B cell (primary cell): ENCODE data around the gene FHIP1A.

ENCODE experiments used
- EZH2 ChIP-seq: IDR thresholded peaks from 2 replicates; pipeline ENCODE4 v1.6.1; 2012; ENCODE audit warnings: borderline replicate concordance, low read depth, mild to moderate bottlenecking, moderate library complexity, low read length; ENCODE audit not compliant: insufficient read depth, poor library complexity, severe bottlenecking
- TF ChIP-seq, protein P1 (sequence below): fragments of 200-600 bp; IDR thresholded peaks from one replicate; pipeline ENCODE4 v1.8.0; 2022; ENCODE audit warnings: antibody characterized with exemption, mild to moderate bottlenecking

DNA sequence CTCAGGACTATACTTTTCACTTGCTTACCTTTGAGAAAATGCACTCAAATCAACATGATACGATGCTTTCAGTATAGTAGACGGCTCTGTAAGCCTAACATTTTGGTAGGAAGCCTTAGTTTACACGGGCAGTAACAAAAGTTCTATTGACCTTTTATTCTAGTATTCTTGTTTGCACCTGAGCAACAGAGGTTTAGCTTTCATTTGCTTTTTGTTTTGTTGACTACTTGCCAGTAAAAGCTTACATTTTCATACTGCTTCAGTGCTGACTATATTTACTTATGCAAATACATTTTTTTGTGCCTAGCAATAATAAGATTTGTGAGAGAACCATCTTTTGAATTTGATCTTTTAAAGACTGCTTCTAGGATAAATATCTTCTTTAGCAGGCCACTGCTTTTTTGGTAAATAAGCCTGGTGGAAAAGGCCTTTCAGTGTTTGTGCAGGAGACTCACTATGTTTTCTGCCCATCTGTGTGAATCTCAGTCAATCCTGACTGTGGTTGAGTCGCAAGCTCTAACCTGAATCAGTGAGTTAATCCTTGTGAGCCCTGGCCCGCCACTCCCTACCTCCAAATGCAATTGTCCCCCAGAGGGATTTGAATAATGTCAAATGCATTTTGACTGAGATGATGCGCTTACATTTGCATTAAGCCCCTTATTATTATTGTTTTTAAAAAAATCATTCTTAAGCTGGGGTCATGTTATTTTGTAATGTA lies 21.9 kb downstream of the FHIP1A start:
- TF ChIP-seq, protein P1, sequence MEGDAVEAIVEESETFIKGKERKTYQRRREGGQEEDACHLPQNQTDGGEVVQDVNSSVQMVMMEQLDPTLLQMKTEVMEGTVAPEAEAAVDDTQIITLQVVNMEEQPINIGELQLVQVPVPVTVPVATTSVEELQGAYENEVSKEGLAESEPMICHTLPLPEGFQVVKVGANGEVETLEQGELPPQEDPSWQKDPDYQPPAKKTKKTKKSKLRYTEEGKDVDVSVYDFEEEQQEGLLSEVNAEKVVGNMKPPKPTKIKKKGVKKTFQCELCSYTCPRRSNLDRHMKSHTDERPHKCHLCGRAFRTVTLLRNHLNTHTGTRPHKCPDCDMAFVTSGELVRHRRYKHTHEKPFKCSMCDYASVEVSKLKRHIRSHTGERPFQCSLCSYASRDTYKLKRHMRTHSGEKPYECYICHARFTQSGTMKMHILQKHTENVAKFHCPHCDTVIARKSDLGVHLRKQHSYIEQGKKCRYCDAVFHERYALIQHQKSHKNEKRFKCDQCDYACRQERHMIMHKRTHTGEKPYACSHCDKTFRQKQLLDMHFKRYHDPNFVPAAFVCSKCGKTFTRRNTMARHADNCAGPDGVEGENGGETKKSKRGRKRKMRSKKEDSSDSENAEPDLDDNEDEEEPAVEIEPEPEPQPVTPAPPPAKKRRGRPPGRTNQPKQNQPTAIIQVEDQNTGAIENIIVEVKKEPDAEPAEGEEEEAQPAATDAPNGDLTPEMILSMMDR, result no peak
- TF ChIP-seq EZH2, result no peak
